HG02588 (cell line): ENCODE measurements around the gene SUPT20HL2.
A peak's percentile ranks its signal among the peaks of the same experiment; 100 is the strongest.
"Not testable (repeated sequence)": the region's sequence is repeated elsewhere in the genome, so short reads cannot be mapped to it uniquely, and the experiment has no call there.

Source experiments
- ATAC-seq: cut with Tn5 transposase; IDR thresholded peaks from one replicate; pipeline ENCODE4 v1.9.1; 2021; ENCODE audit warnings: mild to moderate bottlenecking, moderate library complexity; ENCODE audit not compliant: unreplicated experiment

Gene SUPT20HL2

DNA sequence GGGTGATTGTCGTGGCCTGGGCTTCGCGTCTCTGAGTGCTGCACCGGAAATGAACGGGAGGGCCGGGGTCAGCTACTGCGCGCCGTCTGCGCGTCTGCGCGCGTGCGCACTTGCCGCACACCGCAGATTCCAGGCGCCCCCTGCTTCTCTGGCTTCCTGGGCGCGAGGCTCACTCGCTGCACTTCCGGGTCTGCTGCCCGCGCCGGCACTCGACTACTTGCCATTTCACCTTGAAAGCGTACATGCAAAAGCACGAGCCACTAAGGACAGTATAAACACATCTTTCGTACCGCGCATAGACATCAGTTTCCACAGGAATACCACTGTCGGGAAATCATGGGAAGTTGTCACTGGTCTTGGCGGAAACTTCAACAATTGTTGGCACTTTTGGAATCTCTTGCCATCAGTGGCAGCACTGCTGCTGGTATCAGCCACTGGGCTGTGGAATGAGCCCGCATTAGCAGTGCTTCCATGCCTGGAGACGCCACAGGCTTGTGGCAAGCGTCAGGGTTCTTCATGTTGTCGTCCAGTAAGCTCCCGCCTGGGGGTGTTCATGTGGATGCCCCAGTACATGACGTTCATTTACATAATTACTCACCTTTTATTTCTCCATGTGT is at the start of gene SUPT20HL2:
SUPT20HL2 (minus strand) TSS at position 51 of the 617 bp plus-strand sequence. CDS start 754 bp downstream, outside the sequence.
- ATAC-seq = no peak

- ATAC-seq = not testable (repeated sequence)
Observed at GRCh38 chrX:24362089-24362745, 48.3 kb upstream of the SUPT20HL2 start.

DNA sequence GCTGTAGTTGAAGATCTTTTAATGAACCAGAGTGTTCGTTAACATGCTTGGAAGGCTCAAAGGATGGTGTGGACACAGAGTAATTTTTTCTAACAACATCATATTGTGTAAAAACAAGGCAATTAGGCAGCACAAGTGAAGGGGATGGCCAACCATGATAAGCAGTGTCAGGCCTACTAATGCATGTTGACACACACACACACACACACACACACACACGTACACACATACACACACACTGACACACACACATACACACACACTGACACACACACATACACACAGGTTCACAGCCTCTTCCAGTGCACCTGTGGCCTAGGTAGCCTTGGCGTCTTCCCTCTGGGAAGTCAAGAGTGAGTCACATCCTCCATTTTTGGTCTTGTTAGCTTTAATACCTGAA is 46.4 kb upstream of the SUPT20HL2 start, which contains the start of gene SUPT20HL1:
SUPT20HL1 (plus strand) TSS at position 368 of the 400 bp plus-strand sequence. CDS start 2,122 bp downstream, outside the sequence.
- ATAC-seq = no peak

- no peak for ATAC-seq
Observed at GRCh38 chrX:24357106-24357505, 43.2 kb upstream of the SUPT20HL2 start.

DNA sequence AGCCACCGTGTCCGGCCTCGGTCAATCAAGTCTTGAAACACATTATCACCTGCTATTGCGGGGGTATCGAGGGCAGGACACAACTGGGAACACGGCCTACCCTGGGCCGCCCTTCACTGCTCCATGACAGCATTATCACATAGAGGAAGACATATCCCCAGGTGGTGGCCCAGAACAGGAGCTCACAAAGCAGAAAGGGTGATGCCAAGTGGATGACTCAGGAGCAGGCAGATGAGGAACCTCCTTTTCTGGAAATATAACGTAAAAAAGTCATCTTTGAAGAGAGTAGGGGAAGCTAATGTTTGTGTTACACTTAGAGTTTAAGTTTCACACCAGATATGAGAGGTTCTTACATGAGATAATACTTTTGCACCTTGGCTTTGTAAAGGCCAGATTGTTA is 41.2 kb upstream of the SUPT20HL2 start:
- ATAC-seq = no peak

- ATAC-seq = no peak
Observed at GRCh38 chrX:24350217-24350616, 36.3 kb upstream of the SUPT20HL2 start.

- no peak for ATAC-seq
Observed at GRCh38 chrX:24347881-24348280, 34.0 kb upstream of the SUPT20HL2 start.

GRCh38 chrX:24343719-24344118 is 29.9 kb upstream of the SUPT20HL2 start:
- ATAC-seq = peak; percentile 77

DNA sequence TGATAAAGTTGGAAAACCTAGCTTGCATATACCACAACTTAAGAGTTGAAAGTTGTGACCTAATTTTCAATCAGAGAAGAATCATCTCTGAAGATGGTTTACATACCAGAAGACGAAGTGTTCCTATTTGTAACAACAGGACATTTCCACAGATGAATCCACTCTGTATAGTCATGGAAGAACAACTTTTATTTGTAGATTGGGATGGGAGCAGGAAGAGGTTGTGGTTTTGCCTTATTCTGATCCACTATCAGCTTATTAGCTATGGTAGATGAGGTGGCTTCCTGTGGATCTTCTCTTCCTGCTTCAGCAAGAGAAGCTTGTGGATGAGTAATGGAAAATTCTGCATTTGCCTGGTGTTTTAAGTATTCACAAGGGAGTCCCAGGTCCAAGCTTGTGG is 27.9 kb upstream of the SUPT20HL2 start:
- no peak for ATAC-seq

- no peak for ATAC-seq
Observed at GRCh38 chrX:24340501-24340900, 26.6 kb upstream of the SUPT20HL2 start.

- ATAC-seq = no peak
Observed at GRCh38 chrX:24339911-24340310, 26.0 kb upstream of the SUPT20HL2 start.

GRCh38 chrX:24335871-24336270 is 22.0 kb upstream of the SUPT20HL2 start:
- ATAC-seq = no peak

DNA sequence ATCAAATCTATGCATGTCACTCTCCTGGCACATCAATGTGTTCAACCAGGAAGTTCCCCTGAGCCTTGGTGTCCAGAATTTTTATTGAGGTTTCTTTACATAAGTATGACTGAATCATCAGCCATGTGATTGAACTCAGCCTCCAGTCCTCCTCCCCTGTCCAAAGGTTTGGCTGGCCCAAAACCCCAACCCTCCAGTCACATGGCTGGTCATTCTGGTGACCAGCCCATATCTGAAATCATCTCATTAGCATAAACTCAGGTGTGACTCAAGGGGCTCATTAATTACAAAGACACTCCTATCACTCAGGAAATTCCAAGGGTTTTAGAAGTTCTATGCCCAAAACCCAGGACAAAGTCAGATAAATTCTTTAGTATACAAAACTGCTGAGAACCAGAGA is 20.6 kb upstream of the SUPT20HL2 start:
- no peak for ATAC-seq

DNA sequence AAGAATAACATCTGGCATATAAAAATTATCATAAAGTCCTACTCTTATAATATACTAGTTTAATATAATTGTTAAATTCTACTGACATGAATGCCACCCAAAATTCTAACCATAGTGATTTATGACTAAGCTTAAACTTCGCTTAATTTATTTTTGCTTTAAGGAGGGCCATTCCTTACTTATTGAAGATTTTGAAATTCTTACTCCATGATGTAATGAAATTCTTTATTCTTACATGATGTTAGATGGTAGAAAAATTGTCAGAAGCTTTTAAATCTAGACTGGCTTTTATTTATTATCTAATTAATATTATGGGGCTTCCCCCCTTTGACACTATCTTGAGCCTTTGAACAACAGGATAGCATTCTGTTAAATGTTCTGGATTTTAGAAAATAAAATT is 19.5 kb upstream of the SUPT20HL2 start:
- no peak for ATAC-seq

GRCh38 chrX:24332878-24333277 is 19.0 kb upstream of the SUPT20HL2 start:
- no peak for ATAC-seq

- no peak for ATAC-seq
Observed at GRCh38 chrX:24325231-24325630, 11.4 kb upstream of the SUPT20HL2 start.

- ATAC-seq = no peak
Observed at GRCh38 chrX:24321741-24322395, 8.0 kb upstream of the SUPT20HL2 start.

- ATAC-seq = no peak
Observed at GRCh38 chrX:24317567-24317966, 3.7 kb upstream of the SUPT20HL2 start.

- no peak for ATAC-seq
Observed at GRCh38 chrX:24316111-24316510, 2.2 kb upstream of the SUPT20HL2 start.

- not testable (repeated sequence) for ATAC-seq
Observed at GRCh38 chrX:24312249-24312607, 1.6 kb downstream of the SUPT20HL2 start.

DNA sequence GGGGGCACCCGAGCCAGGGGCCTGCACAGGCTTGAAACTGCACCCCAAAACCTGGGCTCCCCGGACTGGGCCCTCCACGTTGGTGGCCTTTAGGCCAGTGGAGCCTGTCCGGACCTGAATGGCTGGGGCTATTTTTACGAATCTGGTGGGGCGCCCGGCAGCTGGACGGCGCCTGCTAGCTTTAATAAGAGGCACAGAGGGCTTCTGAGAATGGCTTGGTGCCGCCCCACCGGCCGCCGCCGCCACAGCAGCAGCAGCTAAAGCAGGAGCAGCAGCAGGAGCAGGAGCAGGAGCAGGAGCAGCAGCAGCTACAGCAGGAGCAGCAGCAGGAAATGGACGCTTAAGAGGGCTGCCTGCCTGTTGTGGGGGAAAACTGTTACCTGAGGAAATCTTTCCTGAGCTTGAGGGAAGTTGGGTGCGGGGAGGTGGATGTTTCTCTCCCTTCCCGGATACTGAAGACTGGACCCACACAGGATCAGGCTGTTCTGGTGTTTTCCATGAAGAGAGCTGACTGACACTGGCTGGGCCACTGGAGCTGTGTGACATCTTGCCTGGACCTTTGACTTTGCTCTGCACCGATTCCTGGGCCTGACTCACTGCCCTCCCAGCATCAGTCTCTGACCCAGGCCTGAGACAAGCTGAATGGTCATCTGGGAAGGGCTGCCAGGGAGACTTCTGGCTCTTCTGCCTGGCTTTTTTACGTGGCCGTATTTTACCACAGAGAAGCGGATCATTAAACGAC is 2.2 kb downstream of the SUPT20HL2 start:
- not testable (repeated sequence) for ATAC-seq
